ENCODE data around the gene FGF2.

FGF2 gene

DNA sequence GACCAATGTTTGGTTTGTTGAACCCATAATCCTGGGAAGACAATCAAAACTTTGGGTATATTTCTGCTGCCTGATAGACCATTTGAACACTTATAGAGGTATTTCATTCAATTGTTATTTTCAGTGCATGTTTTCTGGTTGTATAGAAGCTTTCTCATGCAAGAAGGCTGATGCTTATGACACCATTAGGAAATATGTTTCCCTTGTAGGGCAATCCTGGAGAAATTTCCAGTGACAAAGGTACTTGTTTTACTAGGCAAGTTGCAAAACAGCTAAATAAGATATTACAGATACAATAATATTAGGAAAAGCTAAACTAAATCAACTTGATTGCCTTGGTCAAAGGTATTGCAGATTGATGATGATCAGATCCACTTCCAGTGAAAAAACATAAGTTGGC is 32.8 kb upstream of the FGF2 start:
- no peaks in the 10 kb centered on the region for H3K27me3 ChIP-seq
- H3K9me3 ChIP-seq: no peaks in the 10 kb centered on the region
- TF ChIP-seq, protein P1, sequence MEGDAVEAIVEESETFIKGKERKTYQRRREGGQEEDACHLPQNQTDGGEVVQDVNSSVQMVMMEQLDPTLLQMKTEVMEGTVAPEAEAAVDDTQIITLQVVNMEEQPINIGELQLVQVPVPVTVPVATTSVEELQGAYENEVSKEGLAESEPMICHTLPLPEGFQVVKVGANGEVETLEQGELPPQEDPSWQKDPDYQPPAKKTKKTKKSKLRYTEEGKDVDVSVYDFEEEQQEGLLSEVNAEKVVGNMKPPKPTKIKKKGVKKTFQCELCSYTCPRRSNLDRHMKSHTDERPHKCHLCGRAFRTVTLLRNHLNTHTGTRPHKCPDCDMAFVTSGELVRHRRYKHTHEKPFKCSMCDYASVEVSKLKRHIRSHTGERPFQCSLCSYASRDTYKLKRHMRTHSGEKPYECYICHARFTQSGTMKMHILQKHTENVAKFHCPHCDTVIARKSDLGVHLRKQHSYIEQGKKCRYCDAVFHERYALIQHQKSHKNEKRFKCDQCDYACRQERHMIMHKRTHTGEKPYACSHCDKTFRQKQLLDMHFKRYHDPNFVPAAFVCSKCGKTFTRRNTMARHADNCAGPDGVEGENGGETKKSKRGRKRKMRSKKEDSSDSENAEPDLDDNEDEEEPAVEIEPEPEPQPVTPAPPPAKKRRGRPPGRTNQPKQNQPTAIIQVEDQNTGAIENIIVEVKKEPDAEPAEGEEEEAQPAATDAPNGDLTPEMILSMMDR (IDR thresholded peaks at IDR 0.05): no peak
- no peaks in the 10 kb centered on the region for H3K4me1 ChIP-seq (ENCODE audit: control insufficient read depth in 1 of 2, insufficient read depth in 1 of 2, low read depth in 1 of 2, low read length in 1 of 2)
- no peak overlapping the region for H3K4me3 ChIP-seq (ENCODE audit: low read depth in 1 of 2, low read length in 1 of 2)
- no peak overlapping the region for H3K27ac ChIP-seq
- no peaks in the 10 kb centered on the region for H3K36me3 ChIP-seq

DNA sequence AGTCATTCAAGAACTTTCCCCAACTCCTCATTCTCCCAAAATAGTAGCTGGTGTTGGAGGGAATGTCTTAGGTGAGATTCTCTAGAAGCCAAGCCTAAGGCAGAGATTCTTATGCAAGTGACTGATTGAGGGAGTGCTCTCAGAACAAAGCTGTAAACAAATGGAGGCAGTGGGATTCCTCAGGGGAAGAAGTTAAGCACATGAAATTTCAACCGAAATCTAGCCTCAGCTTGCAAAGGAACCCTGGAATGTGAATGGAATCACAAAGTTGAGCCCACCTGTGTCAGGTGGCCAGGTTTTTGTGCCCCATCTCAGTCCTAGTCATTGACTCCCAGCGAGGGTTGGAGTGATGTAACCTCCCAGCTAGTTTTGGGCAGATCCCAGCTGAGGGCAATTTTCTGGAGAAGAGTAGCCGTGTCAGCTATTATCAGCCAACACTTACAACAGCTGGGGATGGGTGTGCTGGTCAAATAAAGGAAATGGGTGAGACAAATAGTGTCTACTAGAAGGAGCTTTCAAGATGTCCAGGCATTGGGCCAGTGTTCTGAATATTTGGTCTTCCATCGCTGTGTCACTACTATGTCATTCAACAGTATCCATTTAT is 29.7 kb upstream of the FGF2 start:
- H3K9me3 ChIP-seq: no peaks in the 10 kb centered on the region
- H3K27ac ChIP-seq: no peak overlapping the region
- no peaks in the 10 kb centered on the region for H3K27me3 ChIP-seq
- no peaks in the 10 kb centered on the region for H3K4me1 ChIP-seq (ENCODE audit: control insufficient read depth in 1 of 2, insufficient read depth in 1 of 2, low read depth in 1 of 2, low read length in 1 of 2)
- H3K4me3 ChIP-seq (ENCODE audit: low read depth in 1 of 2, low read length in 1 of 2): no peak overlapping the region
- H3K36me3 ChIP-seq: no peaks in the 10 kb centered on the region
- TF ChIP-seq, protein P1 (IDR thresholded peaks at IDR 0.05): no peak

GRCh38 chr4:122797405-122798094 is 29.1 kb upstream of the FGF2 start:
- no peak overlapping the region for H3K4me3 ChIP-seq (ENCODE audit: low read depth in 1 of 2, low read length in 1 of 2)
- no peak overlapping the region for H3K27ac ChIP-seq
- H3K27me3 ChIP-seq: no peaks in the 10 kb centered on the region
- TF ChIP-seq, protein P1 (IDR thresholded peaks at IDR 0.05): no peak
- no peaks in the 10 kb centered on the region for H3K9me3 ChIP-seq
- H3K4me1 ChIP-seq (ENCODE audit: control insufficient read depth in 1 of 2, insufficient read depth in 1 of 2, low read depth in 1 of 2, low read length in 1 of 2): no peaks in the 10 kb centered on the region
- H3K36me3 ChIP-seq: no peaks in the 10 kb centered on the region

DNA sequence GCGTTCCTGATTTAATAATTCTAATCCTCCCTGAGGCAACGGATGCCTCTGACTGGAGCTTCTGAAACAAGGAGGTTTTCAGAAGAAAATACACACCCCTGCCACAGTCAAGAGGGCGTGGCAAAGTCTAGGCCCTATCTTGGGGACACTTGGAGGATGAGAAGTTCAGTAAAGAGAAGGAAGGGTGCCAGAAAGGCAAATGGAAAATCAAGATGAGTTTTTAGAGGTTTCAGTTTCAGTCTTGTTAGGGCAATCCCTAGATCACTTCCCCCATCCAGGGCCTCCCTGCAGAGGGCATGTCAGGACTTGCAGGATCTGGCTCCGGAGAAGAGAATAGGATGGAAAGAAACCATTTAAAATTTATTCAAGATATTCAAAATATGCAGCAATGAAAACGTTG is 28.5 kb upstream of the FGF2 start:
- TF ChIP-seq, protein P1 (IDR thresholded peaks at IDR 0.05): no peak
- Histone ChIP-seq H3K9me3 (no peaks in the 10 kb centered on the region), H3K4me1 (ENCODE audit: control insufficient read depth in 1 of 2, insufficient read depth in 1 of 2, low read depth in 1 of 2, low read length in 1 of 2) (no peaks in the 10 kb centered on the region), H3K4me3 (ENCODE audit: low read depth in 1 of 2, low read length in 1 of 2) (no peak overlapping the region), H3K27me3 (no peaks in the 10 kb centered on the region), H3K27ac (no peak overlapping the region), H3K36me3 (no peaks in the 10 kb centered on the region)

DNA sequence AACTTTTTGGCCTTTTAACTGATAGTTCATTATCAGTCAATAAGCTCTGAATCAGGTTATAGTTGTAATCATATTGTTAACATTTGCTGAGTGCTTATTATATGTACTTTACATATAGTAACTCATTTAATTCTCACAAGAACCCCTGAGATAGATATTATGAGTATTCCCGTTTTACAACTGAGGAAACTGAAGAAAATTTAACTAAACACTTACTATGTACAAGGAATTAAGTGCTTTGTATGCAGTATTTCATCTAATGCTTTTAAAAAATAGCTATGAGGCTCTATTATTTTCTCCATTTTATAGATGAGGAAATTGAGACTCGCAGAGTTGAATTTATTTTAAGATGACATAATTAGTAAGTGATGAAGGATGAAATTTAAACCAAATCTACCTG is 27.7 kb upstream of the FGF2 start:
- no peaks in the 10 kb centered on the region for H3K36me3 ChIP-seq
- no peaks in the 10 kb centered on the region for H3K27me3 ChIP-seq
- TF ChIP-seq, protein P1 (IDR thresholded peaks at IDR 0.05): no peak
- no peak overlapping the region for H3K27ac ChIP-seq
- no peaks in the 10 kb centered on the region for H3K9me3 ChIP-seq
- H3K4me3 ChIP-seq (ENCODE audit: low read depth in 1 of 2, low read length in 1 of 2): no peak overlapping the region
- H3K4me1 ChIP-seq (ENCODE audit: control insufficient read depth in 1 of 2, insufficient read depth in 1 of 2, low read depth in 1 of 2, low read length in 1 of 2): no peaks in the 10 kb centered on the region
